GM19455 (cell line): ENCODE results near the gene C20orf96.
"Not testable (repeated sequence)": the region's sequence is repeated elsewhere in the genome, so short reads cannot be mapped to it uniquely, and the experiment has no call there.

Source experiments
- ATAC-seq: cut with Tn5 transposase; IDR thresholded peaks from one replicate; pipeline ENCODE4 v1.9.1; 2021; ENCODE audit not compliant: unreplicated experiment

Gene C20orf96

DNA sequence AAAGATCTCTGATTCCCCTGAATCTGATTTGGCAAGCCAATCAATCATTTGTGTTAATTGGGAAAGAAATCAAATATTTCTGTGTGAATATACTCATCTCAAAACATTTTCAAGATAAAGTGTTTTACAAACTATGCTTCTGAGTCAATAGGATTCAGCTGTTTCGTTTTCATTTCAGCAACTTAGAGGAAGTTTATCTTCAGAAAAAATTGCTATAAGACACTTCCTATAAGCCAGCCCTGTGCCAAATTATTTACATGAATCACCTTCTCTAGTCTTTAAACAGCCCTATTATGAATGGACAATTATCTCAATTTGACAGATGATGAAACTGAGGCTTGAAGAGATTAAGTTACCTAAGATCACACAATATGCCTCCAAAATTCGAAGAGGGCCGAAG lies 52.6 kb downstream of the C20orf96 start:
- no peak for ATAC-seq

DNA sequence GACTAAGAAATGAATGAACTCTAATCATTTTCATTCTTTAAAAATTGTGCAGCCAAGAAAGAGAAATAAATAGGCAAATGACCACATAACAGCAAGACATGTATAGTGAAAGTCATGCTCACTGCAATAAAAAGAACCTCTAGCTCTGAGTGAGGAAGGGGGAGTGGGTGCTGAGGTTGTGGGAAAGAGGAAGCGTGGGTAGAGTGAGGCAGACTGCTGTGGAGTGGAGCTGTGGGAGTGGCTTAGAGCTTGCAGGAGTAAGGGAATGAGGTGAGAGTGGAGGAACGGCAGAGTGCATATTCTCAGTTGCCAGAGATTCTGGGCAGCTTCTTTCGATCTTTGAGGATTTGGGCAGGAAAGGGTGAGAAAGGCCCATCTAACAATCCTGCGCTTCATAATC lies 53.1 kb downstream of the C20orf96 start:
- ATAC-seq = no peak

DNA sequence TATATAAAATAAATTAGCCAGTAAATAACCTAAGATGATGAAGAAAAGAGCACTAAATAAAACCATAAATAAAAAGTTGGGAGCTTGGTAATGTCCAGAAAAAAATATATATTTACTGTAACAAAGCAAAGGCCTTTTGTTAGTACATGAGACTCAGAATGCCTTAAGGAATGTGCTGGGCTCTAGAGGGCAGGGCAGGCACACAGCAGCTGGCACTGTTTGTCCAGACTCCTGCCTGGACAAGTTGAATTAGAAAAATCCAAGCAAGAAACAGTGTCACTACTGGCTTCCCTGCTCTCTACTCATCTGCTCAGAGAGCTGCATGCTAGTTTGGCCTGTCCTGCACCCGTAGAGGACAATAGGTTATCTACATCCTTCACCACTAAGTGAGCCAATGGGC lies 54.7 kb downstream of the C20orf96 start:
- no peak for ATAC-seq

DNA sequence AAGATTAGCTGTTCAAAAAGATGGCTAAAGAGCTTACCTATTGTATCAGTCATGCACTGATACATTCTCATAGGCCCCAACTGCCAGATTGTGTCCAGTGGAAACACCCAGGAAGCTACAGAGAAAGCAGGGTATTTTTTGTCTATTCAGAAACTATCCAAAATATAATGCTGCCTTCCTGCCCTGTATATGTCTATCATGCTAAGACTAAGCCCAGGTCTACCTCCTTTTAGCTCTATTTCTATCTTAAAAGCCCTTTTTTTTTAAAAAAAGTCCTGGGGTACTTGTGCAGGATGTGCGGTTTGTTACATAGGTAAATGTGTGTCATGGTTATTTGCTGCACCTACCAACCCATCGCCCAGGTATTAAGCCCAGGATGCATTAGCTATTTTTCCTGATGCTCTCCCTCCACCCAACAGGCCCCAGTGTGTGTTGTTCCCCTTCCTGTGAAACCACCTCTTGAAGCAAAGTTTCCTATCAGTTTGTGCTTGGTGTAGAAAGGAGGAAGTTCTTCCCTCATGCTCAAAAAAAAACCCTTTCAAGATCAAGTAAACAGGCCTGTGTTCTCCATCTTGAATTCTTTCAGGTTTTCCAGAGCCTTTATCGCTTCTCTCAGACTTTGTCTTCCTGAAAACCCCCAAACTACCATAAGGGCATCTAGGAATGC lies 63.0 kb downstream of the C20orf96 start:
- ATAC-seq = no peak

DNA sequence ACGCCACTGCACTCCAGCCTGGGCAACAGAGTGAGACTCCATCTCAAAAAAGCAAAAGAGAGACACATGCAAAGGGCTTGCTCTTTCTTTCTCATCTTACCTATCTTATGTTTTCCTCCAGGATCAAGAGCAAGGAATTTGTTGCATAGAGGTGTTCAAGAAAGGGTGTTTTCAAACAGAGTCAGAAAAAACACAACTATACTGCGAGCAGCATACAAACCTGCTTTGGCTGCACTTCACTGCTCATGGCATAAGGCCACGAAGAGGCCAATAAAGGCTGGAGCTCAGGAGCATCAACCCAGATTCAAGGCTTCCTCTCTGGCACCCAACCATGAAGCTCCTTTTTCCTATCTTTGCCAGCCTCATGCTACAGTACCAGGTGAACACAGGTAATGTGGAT lies 63.6 kb downstream of the C20orf96 start, which contains the start of gene DEFB129:
Gene DEFB129, plus strand, starts transcription at position 301 of the 400 bp plus-strand sequence. Its CDS starts 31 bp downstream, at position 332.
- ATAC-seq = no peak

DNA sequence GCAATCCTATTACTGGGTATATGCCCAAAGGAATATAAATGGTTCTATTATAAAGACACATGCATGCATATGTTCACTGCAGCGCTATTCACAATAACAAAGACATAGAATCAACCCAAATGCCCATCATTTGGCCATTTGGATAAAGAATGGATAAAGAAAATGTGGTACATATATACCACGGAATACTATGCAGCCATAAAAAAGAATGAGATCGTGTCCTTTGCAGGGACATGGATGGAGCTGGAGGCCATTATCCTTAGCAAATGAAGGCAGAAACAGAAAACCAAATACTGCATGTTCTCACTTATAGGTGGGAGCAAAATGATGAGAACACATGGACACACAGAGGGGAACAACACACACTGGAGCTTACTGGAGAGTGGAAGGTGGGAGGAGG lies 64.7 kb downstream of the C20orf96 start:
- not testable (repeated sequence) for ATAC-seq

DNA sequence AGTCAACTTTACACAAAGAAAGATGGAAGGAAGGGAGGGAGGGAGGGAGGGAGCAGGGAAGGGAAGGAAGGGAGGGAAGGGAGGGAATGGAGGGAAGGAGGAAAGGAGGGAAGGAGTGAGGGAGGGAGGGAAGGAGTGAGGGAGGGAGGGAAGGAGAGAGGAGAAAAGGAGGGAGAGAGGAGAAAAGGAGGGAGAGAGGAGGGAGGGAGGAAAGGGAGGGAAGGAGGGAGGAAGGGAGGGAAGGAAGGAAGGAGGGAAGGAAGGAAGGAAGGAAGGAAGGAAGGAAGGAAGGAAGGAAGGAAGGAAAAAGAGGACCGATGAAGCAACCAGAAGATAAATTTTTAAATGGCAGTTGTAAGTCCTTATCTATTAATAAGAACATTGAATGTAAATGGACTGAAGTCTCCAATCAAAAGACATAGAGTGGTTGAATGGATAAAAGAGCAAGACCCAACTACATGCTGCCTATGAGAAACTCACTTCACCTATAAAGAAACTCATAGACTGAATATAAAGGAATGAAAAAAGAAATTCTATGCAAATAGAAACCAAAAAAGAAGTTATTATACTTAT lies 69.2 kb downstream of the C20orf96 start:
- no peak for ATAC-seq
